Neural cell (in vitro differentiated cells): ENCODE measurements around the gene UHRF1.

Source experiments
- CTCF ChIP-seq: fragments of 450-650 bp; IDR thresholded peaks from 2 replicates; pipeline ENCODE4 v1.5.1; 2014; ENCODE audit warnings: antibody characterized with exemption, mild to moderate bottlenecking, moderate library complexity; ENCODE audit not compliant: poor library complexity, severe bottlenecking
- EP300 ChIP-seq: fragments of 450-650 bp; conservative IDR thresholded peaks from 2 replicates; pipeline ENCODE4 v1.6.1; 2014; ENCODE audit warnings: antibody characterized with exemption, mild to moderate bottlenecking, moderate library complexity; ENCODE audit not compliant: poor library complexity, severe bottlenecking
- EZH2 ChIP-seq: fragments of 200-600, 300-800 bp; shearing (Covaris generic), sonication (generic); IDR thresholded peaks from 2 replicates; pipeline ENCODE4 v1.6.1; 2014; ENCODE audit warnings: antibody characterized with exemption, low read length, borderline replicate concordance, mild to moderate bottlenecking; ENCODE audit not compliant: insufficient read depth, poor library complexity, severe bottlenecking
- MXI1 ChIP-seq: fragments of 450-650 bp; conservative IDR thresholded peaks from 2 replicates; pipeline ENCODE4 v1.6.1; 2014; ENCODE audit warnings: antibody characterized with exemption, mild to moderate bottlenecking; ENCODE audit not compliant: poor library complexity, severe bottlenecking
- POLR2AphosphoS5 ChIP-seq: IDR thresholded peaks from 2 replicates; pipeline ENCODE4 v1.6.1; 2012
- RAD21 ChIP-seq: fragments of 450-650 bp; conservative IDR thresholded peaks from 2 replicates; pipeline ENCODE4 v1.6.1; 2014; ENCODE audit warnings: antibody characterized with exemption, mild to moderate bottlenecking, moderate library complexity
- REST ChIP-seq: IDR thresholded peaks from 2 replicates; pipeline ENCODE4 v1.6.1; 2012; ENCODE audit warnings: borderline replicate concordance
- SMC3 ChIP-seq: fragments of 450-650 bp; conservative IDR thresholded peaks from 2 replicates; pipeline ENCODE4 v1.6.1; 2014; ENCODE audit warnings: antibody characterized with exemption, mild to moderate bottlenecking, moderate library complexity; ENCODE audit not compliant: poor library complexity
- TAF1 ChIP-seq: IDR thresholded peaks from 2 replicates; pipeline ENCODE4 v1.6.1; 2012; ENCODE audit warnings: low read depth

GRCh38 chr19:5000120-5000611 lies 90.9 kb downstream of the UHRF1 start:
- TF ChIP-seq CTCF (no peak), EP300 (no peak), POLR2AphosphoS5 (no peak), EZH2 (no peak), TAF1 (no peak), SMC3 (no peak), RAD21 (no peak), REST (no peak), MXI1 (no peak)
